HepG2 (cell line): ENCODE results near the gene RSKR. TPM values are rescaled to one million over a fixed set of nuclear protein-coding genes. Genes with fewer than 3 reads are reported as not detected.

Source experiments
- ATF7 ChIP-seq, 2 experiments: fragments of 450-650 bp in 1 of 2; sonication (generic) in 1 of 2; formaldehyde crosslinking in 1 of 2; IDR thresholded peaks; 2 replicates each; pipeline versions ENCODE4 v1.4.0 to v1.6.1; 2016 to 2020; ENCODE audit warnings: antibody characterized with exemption in 1 of 2, mild to moderate bottlenecking in 1 of 2, missing genetic modification reagents in 1 of 2
- ATRX ChIP-seq: sonication (generic); formaldehyde crosslinking; IDR thresholded peaks from 2 replicates; pipeline ENCODE4 v1.4.0; 2020; ENCODE audit warnings: missing genetic modification reagents, borderline replicate concordance
- BCLAF1 ChIP-seq: fragments of 450-650 bp; IDR thresholded peaks from 2 replicates; pipeline ENCODE4 v1.6.1; 2017; ENCODE audit warnings: mild to moderate bottlenecking
- CERS6 ChIP-seq: sonication (generic); formaldehyde crosslinking; IDR thresholded peaks from 2 replicates; pipeline ENCODE4 v1.5.0; 2020; ENCODE audit warnings: missing genetic modification reagents
- CHD2 ChIP-seq: IDR thresholded peaks from 2 replicates; pipeline ENCODE4 v1.6.1; 2011; ENCODE audit warnings: low read depth, low read length, improper control_type of control experiment
- HNF4G ChIP-seq, 2 experiments: sonication (generic) in 1 of 2; formaldehyde crosslinking in 1 of 2; IDR thresholded peaks; 2 replicates each; pipeline versions ENCODE4 v1.4.0 to v1.6.1; 2011 to 2020; ENCODE audit warnings: borderline replicate concordance in 2 of 2, low read depth in 2 of 2, mild to moderate bottlenecking in 2 of 2, low read length in 1 of 2, missing genetic modification reagents in 1 of 2, moderate library complexity in 1 of 2
- MATR3 ChIP-seq: sonication (generic); formaldehyde crosslinking; IDR thresholded peaks from 2 replicates; pipeline ENCODE4 v1.4.0; 2020; ENCODE audit warnings: missing genetic modification reagents
- MTA3 ChIP-seq: sonication (generic); formaldehyde crosslinking; IDR thresholded peaks from 2 replicates; pipeline ENCODE4 v1.4.0; 2020; ENCODE audit warnings: missing genetic modification reagents
- NFE2L2 ChIP-seq: fragments of 150-350 bp; IDR thresholded peaks from 2 replicates; pipeline ENCODE4 v1.6.1; 2014; ENCODE audit warnings: low read length
- NFYC ChIP-seq: IDR thresholded peaks from 2 replicates; pipeline ENCODE4 v1.6.1; 2016; ENCODE audit warnings: missing genetic modification reagents, missing compliant biosample characterization
- NRL ChIP-seq: sonication (generic); formaldehyde crosslinking; IDR thresholded peaks from 2 replicates; pipeline ENCODE4 v1.5.0; 2020; ENCODE audit warnings: missing genetic modification reagents, mild to moderate bottlenecking, moderate library complexity, borderline replicate concordance
- POGK ChIP-seq: sonication (generic); formaldehyde crosslinking; conservative IDR thresholded peaks from 2 replicates; pipeline ENCODE4 v1.8.0; 2022; ENCODE audit warnings: mild to moderate bottlenecking, moderate library complexity, missing genetic modification reagents
- RFX5 ChIP-seq: IDR thresholded peaks from 2 replicates; pipeline ENCODE4 v1.6.1; 2011; ENCODE audit warnings: low read depth, low read length, improper control_type of control experiment
- SAFB2 ChIP-seq: sonication (generic); formaldehyde crosslinking; IDR thresholded peaks from 2 replicates; pipeline ENCODE4 v1.5.1; 2020; ENCODE audit warnings: missing genetic modification reagents, low read depth, mild to moderate bottlenecking, borderline replicate concordance
- THRA ChIP-seq: sonication (generic); formaldehyde crosslinking; IDR thresholded peaks from 2 replicates; pipeline ENCODE4 v1.4.0; 2020; ENCODE audit warnings: missing genetic modification reagents, borderline replicate concordance
- YY1 ChIP-seq: IDR thresholded peaks from 2 replicates; pipeline ENCODE4 v1.6.1; 2011; ENCODE audit warnings: low read length, low read depth, moderate library complexity, mild to moderate bottlenecking; ENCODE audit not compliant: insufficient read depth, insufficient replicate concordance
- ZNF382 ChIP-seq: sonication (generic); formaldehyde crosslinking; IDR thresholded peaks from 2 replicates; pipeline ENCODE4 v1.5.0; 2020; ENCODE audit warnings: missing genetic modification reagents, mild to moderate bottlenecking, borderline replicate concordance
- ZNF446 ChIP-seq: sonication (generic); formaldehyde crosslinking; IDR thresholded peaks from 2 replicates; pipeline ENCODE4 v1.5.0; 2020; ENCODE audit warnings: mild to moderate bottlenecking, missing genetic modification reagents
- ZNF496 ChIP-seq: sonication (generic); formaldehyde crosslinking; IDR thresholded peaks from 2 replicates; pipeline ENCODE4 v1.8.1; 2023; ENCODE audit warnings: mild to moderate bottlenecking, moderate library complexity, missing genetic modification reagents; ENCODE audit not compliant: insufficient replicate concordance
- ZNF713 ChIP-seq: sonication (generic); formaldehyde crosslinking; IDR thresholded peaks from 2 replicates; pipeline ENCODE4 v1.4.0; 2020; ENCODE audit warnings: mild to moderate bottlenecking, missing genetic modification reagents
- ZNF878 ChIP-seq: sonication (generic); formaldehyde crosslinking; IDR thresholded peaks from 2 replicates; pipeline ENCODE4 v1.8.1; 2023; ENCODE audit warnings: mild to moderate bottlenecking, missing genetic modification reagents, moderate library complexity
- polyA plus RNA-seq, 8 experiments: library from polyadenylated mRNA; depleted of rRNA in 3 of 8; stranded (reverse) in 7 of 8; unstranded in 1 of 8; fragments of >200 nt; fragmentation: Illumina TruSeq in 4 of 8; extraction: Trizol in 4 of 8; gene quantifications; 2 replicates each; pipeline versions ENCODE4 v1.2.1 to v1.2.3, GENCODE V29; 2011 to 2016; ENCODE audit warnings: low read depth in 4 of 8, missing spikeins in 1 of 8, mixed read lengths in 1 of 8; ENCODE audit not compliant: insufficient read depth in 1 of 8
- total RNA-seq, 5 experiments: library from RNA; depleted of rRNA; stranded (reverse); fragments of >200 nt; fragmentation: Illumina TruSeq; extraction: Trizol; gene quantifications; 2 replicates each; pipeline ENCODE4 v1.2.3, GENCODE V29; 2016; ENCODE audit warnings: low read depth in 1 of 5

The RSKR gene
- total and polyA plus RNA-seq, 2 of the 13 experiments (the other 11 are each of a cell fraction or from before 2014, with no cell fraction given), result 5.0 to 10.4 TPM

- TF ChIP-seq ATF7 (IDR thresholded peaks at IDR 0.05) (no peak), ATF7 (CRISPR knock-in tag; IDR thresholded peaks at IDR 0.05) (no peak), RFX5 (peak; percentile 44; the same call in 1 of the 2 replicates), SAFB2 (CRISPR knock-in tag) (no peak), POGK (CRISPR knock-in tag) (no peak), CHD2 (no peak), BCLAF1 (no peak), CERS6 (no peak), ATRX (CRISPR knock-in tag) (no peak), HNF4G (IDR thresholded peaks at IDR 0.05; ENCODE audit: borderline replicate concordance, low read depth, low read length) (no peak), HNF4G (CRISPR knock-in tag; IDR thresholded peaks at IDR 0.05; ENCODE audit: borderline replicate concordance, low read depth) (no peak), THRA (no peak), YY1 (peak; percentile 92), MTA3 (CRISPR knock-in tag) (no peak), NRL (no peak), ZNF878 (CRISPR knock-in tag) (no peak), ZNF713 (CRISPR knock-in tag) (no peak), ZNF382 (CRISPR knock-in tag) (no peak), NFE2L2 (no peak), ZNF446 (CRISPR knock-in tag) (no peak), NFYC (peak; percentile 88), MATR3 (CRISPR knock-in tag) (no peak), ZNF496 (CRISPR knock-in tag) (no peak)
Observed at GRCh38 chr17:28571361-28572122, 42.4 kb downstream of the RSKR start, which contains the start of gene PIGS (continued).
